Measurements from ENCODE around the gene MEPE.
A peak's percentile ranks its signal among the peaks of the same experiment; 100 is the strongest.
"Not testable (repeated sequence)": the region's sequence is repeated elsewhere in the genome, so short reads cannot be mapped to it uniquely, and the experiment has no call there.

The MEPE gene

GRCh38 chr4:87880106-87880505 is 47.3 kb downstream of the MEPE start:
- Histone ChIP-seq H3K4me2 (peak overlapping the region in 4 of 11 experiments; percentile 14 to 37 (median 22); a peak in 6 of 22 replicates), H3K4me3 (no peak overlapping the region), H3K27me3 (no peaks in the 10 kb centered on the region), H3K9me3 (replicated peaks in 1 of 11) (peaks cover 0 to 51% (median 6%) of the 10 kb centered on the region in 11 experiments; a peak in 14 of 22 replicates), H3K27ac (no peak overlapping the region), H4K20me1 (no peaks in the 10 kb centered on the region), H3K36me3 (peaks cover 0 to 6% (median 0%) of the 10 kb centered on the region in 11 experiments; a peak in 1 of 22 replicates), H3K4me1 (peaks cover 37 to 75% (median 56%) of the 10 kb centered on the region in 10 experiments), H3K9ac (no peak overlapping the region)
- TF ChIP-seq Cebpa-rat (IDR thresholded peaks at IDR 0.05), result no peak

GRCh38 chr4:87881115-87881514 is 48.3 kb downstream of the MEPE start:
- Histone ChIP-seq H4K20me1 (no peaks in the 10 kb centered on the region), H3K9me3 (replicated peaks in 1 of 11) (peaks cover 0 to 53% (median 9%) of the 10 kb centered on the region in 11 experiments; a peak in 16 of 22 replicates), H3K27ac (no peak overlapping the region), H3K4me3 (no peak overlapping the region), H3K27me3 (no peaks in the 10 kb centered on the region), H3K4me2 (no peak overlapping the region), H3K9ac (no peak overlapping the region), H3K4me1 (peaks cover 39 to 75% (median 56%) of the 10 kb centered on the region in 10 experiments), H3K36me3 (peaks cover 0 to 10% (median 0%) of the 10 kb centered on the region in 11 experiments; a peak in 2 of 22 replicates)
- no peak for TF ChIP-seq Cebpa-rat (IDR thresholded peaks at IDR 0.05)

- Histone ChIP-seq H3K9ac (no peak overlapping the region), H3K27me3 (no peaks in the 10 kb centered on the region), H3K4me2 (peak overlapping the region in 10 of 11 experiments; percentile 43 to 86 (median 64); a peak in 17 of 22 replicates), H3K27ac (peak overlapping the region in 2 of 11 experiments; percentile 6 to 17; a peak in 1 of 22 replicates), H3K4me1 (peaks cover 46 to 77% (median 60%) of the 10 kb centered on the region in 10 experiments), H3K9me3 (replicated peaks in 1 of 11) (peaks cover under 1 to 55% (median 16%) of the 10 kb centered on the region in 11 experiments; a peak in 21 of 22 replicates), H3K36me3 (peaks cover 0 to 10% (median 0%) of the 10 kb centered on the region in 11 experiments; a peak in 1 of 22 replicates), H3K4me3 (no peak overlapping the region), H4K20me1 (no peaks in the 10 kb centered on the region)
- TF ChIP-seq Cebpa-rat (IDR thresholded peaks at IDR 0.05), result no peak
These were observed 49.6 kb downstream of the MEPE start for GRCh38 chr4:87882321-87882720.

GRCh38 chr4:87882861-87883260 is 50.1 kb downstream of the MEPE start:
- peak overlapping the region in 2 of 11 experiments; percentile 6 to 17; a peak in 1 of 22 replicates for H3K27ac ChIP-seq
- TF ChIP-seq Cebpa-rat (IDR thresholded peaks at IDR 0.05), result no peak
- no peak overlapping the region for H3K4me3 ChIP-seq
- peaks cover 46 to 82% (median 63%) of the 10 kb centered on the region in 10 experiments for H3K4me1 ChIP-seq
- peaks cover 0 to 55% (median 21%) of the 10 kb centered on the region in 11 experiments; a peak in 20 of 22 replicates for H3K9me3 ChIP-seq (replicated peaks in 1 of 11)
- H4K20me1 ChIP-seq, result no peaks in the 10 kb centered on the region
- H3K9ac ChIP-seq, result no peak overlapping the region
- H3K4me2 ChIP-seq, result peak overlapping the region; percentile 14 to 86 (median 61); a peak in 17 of 22 replicates
- peaks cover 0 to 10% (median 0%) of the 10 kb centered on the region in 11 experiments; a peak in 2 of 22 replicates for H3K36me3 ChIP-seq
- H3K27me3 ChIP-seq, result no peaks in the 10 kb centered on the region

GRCh38 chr4:87884976-87885549 is 52.3 kb downstream of the MEPE start:
- peak overlapping the region in 8 of 11 experiments; percentile 0 to 62 (median 44); a peak in 10 of 22 replicates for H3K9ac ChIP-seq

GRCh38 chr4:87886083-87886482 is 53.3 kb downstream of the MEPE start:
- peak overlapping the region in 1 of 11 experiments; percentile 62; a peak in 2 of 22 replicates for H3K9ac ChIP-seq
- peaks cover 58 to 92% (median 72%) of the 10 kb centered on the region in 10 experiments for H3K4me1 ChIP-seq
- no peak for TF ChIP-seq Cebpa-rat (IDR thresholded peaks at IDR 0.05)
- no peaks in the 10 kb centered on the region for H3K27me3 ChIP-seq
- H4K20me1 ChIP-seq, result no peaks in the 10 kb centered on the region
- H3K36me3 ChIP-seq, result peaks cover 0 to 21% (median 0%) of the 10 kb centered on the region in 11 experiments; a peak in 4 of 22 replicates
- peak overlapping the region in 10 of 11 experiments; percentile 35 to 76 (median 58); a peak in 19 of 22 replicates for H3K27ac ChIP-seq
- H3K4me3 ChIP-seq, result no peak overlapping the region; a peak in 1 of 20 replicates
- H3K9me3 ChIP-seq (replicated peaks in 1 of 11), result peaks cover 21 to 73% (median 50%) of the 10 kb centered on the region in 11 experiments
- H3K4me2 ChIP-seq, result peak overlapping the region; percentile 48 to 86 (median 71)

More at GRCh38 chr4:87884976-87885549, 52.3 kb downstream of the MEPE start:
- peaks cover 48 to 87% (median 65%) of the 10 kb centered on the region in 10 experiments for H3K4me1 ChIP-seq
- TF ChIP-seq Cebpa-rat (IDR thresholded peaks at IDR 0.05), result no peak
- peak overlapping the region in 2 of 10 experiments; percentile 0 to 5; a peak in 3 of 20 replicates for H3K4me3 ChIP-seq
- H3K27ac ChIP-seq, result peak overlapping the region; percentile 11 to 76 (median 58); a peak in 19 of 22 replicates
- peaks cover 0 to 21% (median 0%) of the 10 kb centered on the region in 11 experiments; a peak in 4 of 22 replicates for H3K36me3 ChIP-seq
- no peaks in the 10 kb centered on the region for H4K20me1 ChIP-seq
- peak overlapping the region; percentile 48 to 86 (median 71) for H3K4me2 ChIP-seq
- H3K27me3 ChIP-seq, result no peaks in the 10 kb centered on the region
- H3K9me3 ChIP-seq (replicated peaks in 1 of 11), result peaks cover 21 to 63% (median 42%) of the 10 kb centered on the region in 11 experiments

- H4K20me1 ChIP-seq, H3K27me3 ChIP-seq: not testable (repeated sequence)
- peaks cover 44 to 98% (median 77%) of the 10 kb centered on the region in 11 experiments for H3K9me3 ChIP-seq (replicated peaks in 1 of 11)
- peak overlapping the region in 6 of 10 experiments; percentile 5 to 29 (median 26); a peak in 5 of 20 replicates for H3K4me3 ChIP-seq
- H3K9ac ChIP-seq, result peak overlapping the region in 6 of 11 experiments; percentile 24 to 54 (median 42); a peak in 7 of 22 replicates
- peak overlapping the region; percentile 29 to 93 (median 73); a peak in 21 of 22 replicates for H3K27ac ChIP-seq
- H3K4me1 ChIP-seq, result peaks cover 46 to 86% (median 64%) of the 10 kb centered on the region in 10 experiments
- peaks cover 0 to 21% (median 5%) of the 10 kb centered on the region in 11 experiments; a peak in 6 of 22 replicates for H3K36me3 ChIP-seq
- H3K4me2 ChIP-seq, result peak overlapping the region; percentile 39 to 75 (median 57)
These were observed 58.0 kb downstream of the MEPE start for GRCh38 chr4:87890753-87891152.

- Histone ChIP-seq H3K27ac (peak overlapping the region; percentile 55 to 94 (median 91)), H3K9ac (peak overlapping the region; percentile 36 to 75 (median 68)), H3K36me3 (peaks cover 0 to 15% (median 0%) of the 10 kb centered on the region in 11 experiments; a peak in 3 of 22 replicates), H3K9me3 (replicated peaks in 1 of 11) (peaks cover 22 to 91% (median 47%) of the 10 kb centered on the region in 11 experiments; a peak in 21 of 22 replicates), H3K4me2 (peak overlapping the region; percentile 32 to 89 (median 64)), H3K4me3 (no peak overlapping the region; a peak in 1 of 20 replicates), H3K4me1 (peaks cover 42 to 83% (median 58%) of the 10 kb centered on the region in 10 experiments), H3K27me3 (no peaks in the 10 kb centered on the region), H4K20me1 (no peaks in the 10 kb centered on the region)
- peak; percentile 59 to 99 (median 97); a peak in 21 of 22 replicates for TF ChIP-seq Cebpa-rat (IDR thresholded peaks at IDR 0.05)
These were observed 63.3 kb downstream of the MEPE start for GRCh38 chr4:87895964-87896621.

All from BLaER1 treated with 17β-estradiol and CSF1 and Interleukin-3, amounts not matched to agents 10 nM and 100 nM (cell line).